K562 treated with DMSO at 1 percent for 12 hours (cell line): ENCODE measurements around the gene MPP2. TPM values are rescaled to one million over a fixed set of nuclear protein-coding genes. Genes with fewer than 3 reads are reported as not detected.

Experiments
- total RNA-seq: library from RNA; unstranded; fragments of 300-600 nt; gene quantifications from 2 replicates; pipeline ENCODE4 v1.2.3, GENCODE V29; 2022; ENCODE audit not compliant: insufficient read depth

MPP2 gene
- total RNA-seq = 0.39 TPM in 1 of 2 replicates, not detected in the other

GRCh38 chr17:43907425-43907981, at the start of gene MPP2:
Gene MPP2, minus strand, starts transcription at chr17:43907536. Its CDS starts 3,076 bp downstream, at chr17:43904460.

GRCh38 chr17:43953746-43954145, 46.4 kb upstream of the MPP2 start, which contains the start of gene PYY:
Gene PYY, minus strand, starts transcription at chr17:43953940. Its CDS starts 457 bp downstream, at chr17:43953483.

GRCh38 chr17:43942051-43942685, 34.8 kb upstream of the MPP2 start, which contains the start of gene PPY:
Gene PPY, minus strand, starts transcription at chr17:43942476. Its CDS starts 822 bp downstream, at chr17:43941654.

GRCh38 chr17:43846963-43847371, 60.4 kb downstream of the MPP2 start, which contains the start of gene CD300LG:
Gene CD300LG, plus strand, starts transcription at chr17:43847176. Its CDS starts 41 bp downstream, at chr17:43847217.

GRCh38 chr17:43832976-43833829, 74.1 kb downstream of the MPP2 start, which contains the start of gene MPP3:
Gene MPP3, minus strand, starts transcription at chr17:43833146. Its CDS starts 1,240 bp downstream, at chr17:43831906.

Other genes with a start within 250 kb of the MPP2 start
- gene MEOX1, start 245.6 kb downstream of the MPP2 start, total RNA-seq = not detected in 2 replicates
- not detected in 2 replicates for gene SOST, start 148.7 kb downstream of the MPP2 start, total RNA-seq
- gene DUSP3, start 128.6 kb downstream of the MPP2 start, total RNA-seq = 12.8 and 35.0 TPM in 2 replicates
- gene CFAP97D1, start 127.1 kb downstream of the MPP2 start, total RNA-seq = not detected in 2 replicates
- gene MPP3, start 74.4 kb downstream of the MPP2 start, total RNA-seq = 0.50 and 13.7 TPM in 2 replicates
- gene CD300LG, start 60.4 kb downstream of the MPP2 start, total RNA-seq = not detected in 2 replicates
- gene PPY, start 34.9 kb upstream of the MPP2 start, total RNA-seq = not detected in 2 replicates
- not detected in 2 replicates for gene PYY, start 46.4 kb upstream of the MPP2 start, total RNA-seq
- gene NAGS, start 97.1 kb upstream of the MPP2 start, total RNA-seq = 0.28 TPM in 1 of 2 replicates, not detected in the other
- 42.6 and 55.7 TPM in 2 replicates for gene TMEM101, start 107.4 kb upstream of the MPP2 start, total RNA-seq
- gene LSM12, start 159.1 kb upstream of the MPP2 start, total RNA-seq = 27.6 and 41.9 TPM in 2 replicates
- 40.2 and 50.4 TPM in 2 replicates for gene G6PC3, start 163.2 kb upstream of the MPP2 start, total RNA-seq
- gene HDAC5, start 216.1 kb upstream of the MPP2 start, total RNA-seq = 31.7 and 48.2 TPM in 2 replicates
- gene HROB, start 234.4 kb upstream of the MPP2 start, total RNA-seq = 8.5 and 15.5 TPM in 2 replicates